ENCODE measurements around the gene UBTD2. TPM values are rescaled to one million over a fixed set of nuclear protein-coding genes. Genes with fewer than 3 reads are reported as not detected.
"Not testable (repeated sequence)": the region's sequence is repeated elsewhere in the genome, so short reads cannot be mapped to it uniquely, and the experiment has no call there.

UBTD2 gene
- polyA plus RNA-seq, 1 donor from 2014 or later = 89.9 TPM

DNA sequence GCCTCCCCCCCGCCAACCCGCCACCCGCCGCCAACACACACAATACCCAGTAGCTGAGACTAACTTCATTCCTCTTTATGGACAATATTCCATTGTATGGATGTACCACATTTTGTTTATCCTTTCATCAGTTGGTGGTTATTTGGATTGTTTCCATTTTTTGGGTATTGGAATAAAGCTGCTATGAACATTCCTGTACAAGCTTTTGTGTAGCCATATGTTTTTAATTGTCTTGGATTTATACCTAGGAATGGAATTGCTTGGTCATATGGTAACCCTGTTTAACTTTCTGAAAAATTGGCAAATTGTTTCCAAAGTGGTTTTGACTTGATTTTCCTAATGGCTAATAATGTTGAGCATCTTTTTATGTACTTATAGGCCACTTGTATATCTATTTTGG, 4.9 kb upstream of the UBTD2 start:
- no peak overlapping the region for H2AFZ ChIP-seq (ENCODE audit: low read depth, low read length)
- H3K79me2 ChIP-seq (replicated peaks; ENCODE audit: insufficient read depth, low read length) = no peaks in the 10 kb centered on the region
- TF ChIP-seq SMC3 (conservative IDR thresholded peaks at IDR 0.05; ENCODE audit: poor library complexity) (no peak), EP300 (conservative IDR thresholded peaks at IDR 0.05; ENCODE audit: poor library complexity, severe bottlenecking) (no peak), RAD21 (conservative IDR thresholded peaks at IDR 0.05) (no peak), MXI1 (conservative IDR thresholded peaks at IDR 0.05; ENCODE audit: poor library complexity, severe bottlenecking) (no peak), POLR2AphosphoS5 (IDR thresholded peaks at IDR 0.05) (no peak), TAF1 (IDR thresholded peaks at IDR 0.05; ENCODE audit: low read depth) (no peak), REST (IDR thresholded peaks at IDR 0.05; ENCODE audit: borderline replicate concordance) (no peak), EZH2 (IDR thresholded peaks at IDR 0.05; ENCODE audit: borderline replicate concordance, insufficient read depth, low read length, poor library complexity, severe bottlenecking) (no peak)
- TF ChIP-seq, protein P1, sequence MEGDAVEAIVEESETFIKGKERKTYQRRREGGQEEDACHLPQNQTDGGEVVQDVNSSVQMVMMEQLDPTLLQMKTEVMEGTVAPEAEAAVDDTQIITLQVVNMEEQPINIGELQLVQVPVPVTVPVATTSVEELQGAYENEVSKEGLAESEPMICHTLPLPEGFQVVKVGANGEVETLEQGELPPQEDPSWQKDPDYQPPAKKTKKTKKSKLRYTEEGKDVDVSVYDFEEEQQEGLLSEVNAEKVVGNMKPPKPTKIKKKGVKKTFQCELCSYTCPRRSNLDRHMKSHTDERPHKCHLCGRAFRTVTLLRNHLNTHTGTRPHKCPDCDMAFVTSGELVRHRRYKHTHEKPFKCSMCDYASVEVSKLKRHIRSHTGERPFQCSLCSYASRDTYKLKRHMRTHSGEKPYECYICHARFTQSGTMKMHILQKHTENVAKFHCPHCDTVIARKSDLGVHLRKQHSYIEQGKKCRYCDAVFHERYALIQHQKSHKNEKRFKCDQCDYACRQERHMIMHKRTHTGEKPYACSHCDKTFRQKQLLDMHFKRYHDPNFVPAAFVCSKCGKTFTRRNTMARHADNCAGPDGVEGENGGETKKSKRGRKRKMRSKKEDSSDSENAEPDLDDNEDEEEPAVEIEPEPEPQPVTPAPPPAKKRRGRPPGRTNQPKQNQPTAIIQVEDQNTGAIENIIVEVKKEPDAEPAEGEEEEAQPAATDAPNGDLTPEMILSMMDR (IDR thresholded peaks at IDR 0.05; ENCODE audit: poor library complexity, severe bottlenecking) = no peak
- H3K27ac ChIP-seq (ENCODE audit: low read length) = no peak overlapping the region
- no peak overlapping the region for H3K9ac ChIP-seq (ENCODE audit: low read length)
- H3K4me2 ChIP-seq (ENCODE audit: low read length) = no peak overlapping the region
- H3K9me2 ChIP-seq (ENCODE audit: insufficient read depth, low read length) = no peaks in the 10 kb centered on the region
- H4K20me1 ChIP-seq (ENCODE audit: insufficient read depth) = no peaks in the 10 kb centered on the region
- H3K36me3 ChIP-seq (ENCODE audit: insufficient read depth, low read length) = no peaks in the 10 kb centered on the region
- no peaks in the 10 kb centered on the region for H3K27me3 ChIP-seq (ENCODE audit: insufficient read depth, low read depth, low read length)
- no peak overlapping the region for H3K4me3 ChIP-seq (ENCODE audit: low read length)
- H3K9me3 ChIP-seq (ENCODE audit: low read length) = no peaks in the 10 kb centered on the region
- H3F3A ChIP-seq (ENCODE audit: insufficient read depth, low read length, poor library complexity, severe bottlenecking) = no peaks in the 10 kb centered on the region

DNA sequence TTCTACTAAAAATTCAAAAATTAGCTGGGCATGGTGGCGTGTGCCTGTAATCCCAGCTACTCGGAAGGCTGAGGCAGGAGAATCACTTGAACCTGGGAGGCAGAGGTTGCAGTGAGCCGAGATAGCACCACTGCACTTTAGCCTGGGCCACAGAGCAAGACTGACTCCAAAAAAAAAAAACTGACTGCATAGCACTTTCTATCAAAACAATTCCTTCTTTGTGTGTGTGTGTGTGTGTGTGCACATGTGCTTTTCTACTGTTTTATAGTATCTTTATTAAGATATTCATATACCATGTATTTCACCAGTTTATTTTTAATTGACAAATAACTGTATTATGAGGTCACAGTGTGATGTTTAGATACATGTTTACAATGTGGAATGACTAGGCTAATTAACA, 3.6 kb upstream of the UBTD2 start:
- H3K9me3 ChIP-seq (ENCODE audit: low read length) = not testable (repeated sequence)

More for the DNA sequence above, 3.6 kb upstream of the UBTD2 start:
- not testable (repeated sequence) for H3K9me2 ChIP-seq (ENCODE audit: insufficient read depth, low read length); H3K4me3 ChIP-seq (ENCODE audit: low read length); H3F3A ChIP-seq (ENCODE audit: insufficient read depth, low read length, poor library complexity, severe bottlenecking); H3K27me3 ChIP-seq (ENCODE audit: insufficient read depth, low read depth, low read length); H2AFZ ChIP-seq (ENCODE audit: low read depth, low read length); H3K36me3 ChIP-seq (ENCODE audit: insufficient read depth, low read length); H3K9ac ChIP-seq (ENCODE audit: low read length); H4K20me1 ChIP-seq (ENCODE audit: insufficient read depth); H3K27ac ChIP-seq (ENCODE audit: low read length); H3K4me2 ChIP-seq (ENCODE audit: low read length)
- H3K79me2 ChIP-seq (replicated peaks; ENCODE audit: insufficient read depth, low read length) = peaks cover 12% of the 10 kb centered on the region
